ENCODE results near the gene SIGLEC1. TPM values are rescaled to one million over a fixed set of nuclear protein-coding genes. Genes with fewer than 3 reads are reported as not detected.

SIGLEC1 gene
- total RNA-seq, 1 donor from 2014 or later: 114 TPM

GRCh38 chr20:3687655-3688054 lies 24.7 kb downstream of the SIGLEC1 start:
- no peaks in the 10 kb centered on the region for H3K36me3 ChIP-seq
- H3K27me3 ChIP-seq (ENCODE audit: low read depth): peaks cover 10% of the 10 kb centered on the region
- no peaks in the 10 kb centered on the region for H3K4me1 ChIP-seq
- H3K9me3 ChIP-seq: no peaks in the 10 kb centered on the region
- intact Hi-C loops (cut with DNase I): no loop called here
- DNase-seq: no peak
- ATAC-seq: peak in 1 of 2 donors; percentile 68
- TF ChIP-seq, protein P1, sequence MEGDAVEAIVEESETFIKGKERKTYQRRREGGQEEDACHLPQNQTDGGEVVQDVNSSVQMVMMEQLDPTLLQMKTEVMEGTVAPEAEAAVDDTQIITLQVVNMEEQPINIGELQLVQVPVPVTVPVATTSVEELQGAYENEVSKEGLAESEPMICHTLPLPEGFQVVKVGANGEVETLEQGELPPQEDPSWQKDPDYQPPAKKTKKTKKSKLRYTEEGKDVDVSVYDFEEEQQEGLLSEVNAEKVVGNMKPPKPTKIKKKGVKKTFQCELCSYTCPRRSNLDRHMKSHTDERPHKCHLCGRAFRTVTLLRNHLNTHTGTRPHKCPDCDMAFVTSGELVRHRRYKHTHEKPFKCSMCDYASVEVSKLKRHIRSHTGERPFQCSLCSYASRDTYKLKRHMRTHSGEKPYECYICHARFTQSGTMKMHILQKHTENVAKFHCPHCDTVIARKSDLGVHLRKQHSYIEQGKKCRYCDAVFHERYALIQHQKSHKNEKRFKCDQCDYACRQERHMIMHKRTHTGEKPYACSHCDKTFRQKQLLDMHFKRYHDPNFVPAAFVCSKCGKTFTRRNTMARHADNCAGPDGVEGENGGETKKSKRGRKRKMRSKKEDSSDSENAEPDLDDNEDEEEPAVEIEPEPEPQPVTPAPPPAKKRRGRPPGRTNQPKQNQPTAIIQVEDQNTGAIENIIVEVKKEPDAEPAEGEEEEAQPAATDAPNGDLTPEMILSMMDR (IDR thresholded peaks at IDR 0.05): no peak
- no peak overlapping the region for H3K27ac ChIP-seq
- H3K4me3 ChIP-seq: no peak overlapping the region

GRCh38 chr20:3686867-3687321 lies 25.5 kb downstream of the SIGLEC1 start:
- peaks cover 18% of the 10 kb centered on the region for H3K27me3 ChIP-seq (ENCODE audit: low read depth)
- H3K27ac ChIP-seq: no peak overlapping the region
- no peaks in the 10 kb centered on the region for H3K4me1 ChIP-seq
- peak; percentile 61 to 69 for ATAC-seq
- H3K9me3 ChIP-seq: no peaks in the 10 kb centered on the region
- intact Hi-C loops (cut with DNase I): no loop called here
- no peaks in the 10 kb centered on the region for H3K36me3 ChIP-seq
- TF ChIP-seq, protein P1 (IDR thresholded peaks at IDR 0.05): no peak
- no peak overlapping the region for H3K4me3 ChIP-seq
- DNase-seq: no peak

DNA sequence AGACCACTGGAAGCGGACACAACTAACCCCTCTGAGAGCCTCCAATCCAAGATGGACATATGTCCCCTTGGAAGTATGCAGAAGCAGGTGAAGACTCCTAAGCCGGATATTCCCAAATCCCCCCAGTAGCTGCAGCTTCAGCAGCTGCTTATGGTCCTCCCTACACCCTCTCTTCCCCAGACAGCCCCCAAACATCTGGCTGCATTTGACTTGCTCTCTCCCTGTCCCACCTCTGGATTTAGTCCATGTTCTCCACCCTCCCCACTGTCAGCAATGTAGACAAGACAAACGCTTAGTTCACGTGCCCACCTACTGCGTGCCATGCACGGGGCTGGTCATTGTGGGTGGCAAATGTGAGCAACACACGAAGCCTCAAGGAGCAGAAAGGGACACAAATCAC lies 26.0 kb downstream of the SIGLEC1 start:
- TF ChIP-seq, protein P1 (IDR thresholded peaks at IDR 0.05): no peak
- DNase-seq: no peak
- Histone ChIP-seq H3K4me3 (no peak overlapping the region), H3K27me3 (ENCODE audit: low read depth) (peaks cover 23% of the 10 kb centered on the region), H3K4me1 (no peaks in the 10 kb centered on the region), H3K27ac (no peak overlapping the region), H3K9me3 (no peaks in the 10 kb centered on the region), H3K36me3 (no peaks in the 10 kb centered on the region)
- intact Hi-C loops (cut with DNase I): no loop called here
- ATAC-seq: no peak

DNA sequence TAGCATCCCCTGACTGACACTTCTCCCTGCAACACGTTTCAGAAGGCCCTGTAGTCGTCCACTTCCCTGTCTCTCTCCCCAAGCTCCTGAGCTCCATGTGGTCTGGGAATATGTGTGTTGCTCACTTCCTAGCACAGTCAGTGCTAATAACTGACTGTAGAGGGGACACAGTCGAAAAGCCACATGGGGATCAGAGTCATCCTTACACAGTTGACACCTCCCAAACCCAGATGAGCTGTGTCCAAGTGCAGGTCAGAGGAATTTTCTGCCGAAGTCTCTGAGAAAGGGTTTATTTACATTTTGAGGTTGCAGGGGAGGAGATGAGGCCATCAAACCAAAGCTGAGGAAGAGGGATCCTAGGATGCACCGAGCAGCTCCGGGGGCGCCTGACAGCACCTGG lies 27.1 kb downstream of the SIGLEC1 start:
- TF ChIP-seq, protein P1 (IDR thresholded peaks at IDR 0.05): no peak
- ATAC-seq (no peak), DNase-seq (no peak)
- Histone ChIP-seq H3K27ac (no peak overlapping the region), H3K4me3 (no peak overlapping the region), H3K36me3 (no peaks in the 10 kb centered on the region), H3K4me1 (peaks cover 3% of the 10 kb centered on the region), H3K9me3 (no peaks in the 10 kb centered on the region), H3K27me3 (ENCODE audit: low read depth) (peaks cover 33% of the 10 kb centered on the region)
- intact Hi-C loops (cut with DNase I): no loop called here

DNA sequence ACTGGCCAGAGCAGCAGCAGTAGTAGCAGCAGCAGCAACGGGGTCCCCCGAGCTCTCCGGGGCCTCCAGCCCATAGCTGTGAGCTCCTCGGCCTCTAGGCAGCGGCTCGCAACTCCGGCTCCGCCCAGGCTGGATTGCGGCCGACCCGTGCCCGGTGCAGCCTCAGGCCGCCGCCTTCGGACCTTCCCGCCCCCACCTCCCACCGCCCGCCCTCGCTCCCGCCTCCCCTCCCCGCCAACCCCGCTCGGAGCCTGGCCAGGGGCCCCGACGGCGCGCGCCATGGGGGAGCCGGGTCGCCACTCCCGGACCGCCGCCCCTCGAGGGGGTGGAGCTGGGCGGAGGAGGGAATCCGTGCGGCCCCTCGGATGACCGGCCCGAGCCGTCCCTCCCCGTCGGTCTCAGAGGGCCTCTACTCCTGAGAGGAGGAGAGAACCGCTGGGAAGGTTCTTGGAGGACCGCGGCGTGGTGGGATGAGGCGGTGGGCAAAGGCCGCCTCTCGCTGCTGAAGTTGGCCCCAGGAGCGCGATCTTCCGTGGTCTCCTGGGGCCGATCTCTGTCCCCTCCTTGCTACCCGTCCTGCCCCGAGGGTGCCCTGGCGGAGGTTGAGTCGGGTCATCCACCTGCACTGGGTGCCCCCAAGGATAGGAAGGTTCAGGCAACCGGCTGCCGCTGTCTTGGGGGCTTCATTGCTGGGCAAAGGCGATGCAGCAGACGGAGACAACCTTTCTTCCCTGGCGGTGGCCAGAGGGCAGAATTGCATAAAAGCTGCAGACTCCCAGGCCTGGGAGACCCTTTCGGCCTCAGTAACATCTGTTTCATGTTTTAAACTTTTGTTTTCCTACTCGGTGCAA lies 30.2 kb downstream of the SIGLEC1 start, which contains the start of gene ADAM33:
TSS of gene ADAM33 (minus strand) at position 80 of the 851 bp plus-strand sequence. CDS start at position 74, 6 bp downstream.
- H3K36me3 ChIP-seq: no peaks in the 10 kb centered on the region
- H3K27ac ChIP-seq: peak within 1 kb of the TSS; percentile 36
- intact Hi-C loops (cut with DNase I): no loop called here
- H3K4me1 ChIP-seq: peaks cover 9% of the 10 kb centered on the region
- peak within 1 kb of the TSS; percentile 51 for H3K4me3 ChIP-seq
- peak; percentile 10 to 34 for ATAC-seq
- TF ChIP-seq, protein P1 (IDR thresholded peaks at IDR 0.05): no peak
- no peak for DNase-seq
- peaks cover 39% of the 10 kb centered on the region for H3K27me3 ChIP-seq (ENCODE audit: low read depth)
- no peaks in the 10 kb centered on the region for H3K9me3 ChIP-seq

Data from lower lobe of right lung (tissue), 2 donors.